Lung (tissue), 12 donors: Measurements from ENCODE around the gene SUPT20H. TPM values are rescaled to one million over a fixed set of nuclear protein-coding genes. Genes with fewer than 3 reads are reported as not detected.

Experiments
- ATAC-seq: fragments of 200-7000 bp; cut with Tn5 transposase; one replicate; pipeline ENCODE4 v1.9.1; 2020; ENCODE audit warnings: moderate number of reproducible peaks; ENCODE audit not compliant: insufficient read depth, low FRiP score
- DNase-seq, 3 donors: peaks; one replicate each; pipeline ENCODE4 v3.0.0-alpha.2; 2013 to 2017
- H3K27ac ChIP-seq, 2 donors: one replicate each; pipeline ENCODE4 v1.5.1; 2013; ENCODE audit warnings: mild to moderate bottlenecking in 2 of 2, moderate library complexity in 2 of 2, control low read depth in 1 of 2, inconsistent platforms in 1 of 2, low read depth in 1 of 2, low read length in 1 of 2
- H3K27me3 ChIP-seq, 3 donors: one replicate each; pipeline ENCODE4 v1.5.1; 2013; ENCODE audit warnings: low read length in 2 of 3; ENCODE audit not compliant: control insufficient read depth in 3 of 3, insufficient read depth in 3 of 3
- H3K36me3 ChIP-seq, 4 donors: one replicate each; pipeline ENCODE4 v1.5.1; 2013; ENCODE audit warnings: low read length in 4 of 4, mild to moderate bottlenecking in 1 of 4, moderate library complexity in 1 of 4; ENCODE audit not compliant: control insufficient read depth in 4 of 4, insufficient read depth in 4 of 4
- H3K4me1 ChIP-seq, 5 donors: one replicate each; pipeline ENCODE4 v1.5.1; 2013; ENCODE audit warnings: low read length in 5 of 5, mild to moderate bottlenecking in 2 of 5, moderate library complexity in 1 of 5; ENCODE audit not compliant: control insufficient read depth in 5 of 5, insufficient read depth in 5 of 5
- H3K4me3 ChIP-seq: one replicate; pipeline ENCODE4 v1.5.1; 2013; ENCODE audit warnings: mild to moderate bottlenecking, control low read depth, moderate library complexity
- H3K9ac ChIP-seq, 2 donors: one replicate each; pipeline ENCODE4 v1.5.1; 2013; ENCODE audit warnings: low read length in 2 of 2, control low read depth in 1 of 2; ENCODE audit not compliant: insufficient read depth in 1 of 2
- H3K9me3 ChIP-seq, 4 donors: one replicate each; pipeline ENCODE4 v1.5.1; 2013; ENCODE audit warnings: low read length in 3 of 4, mild to moderate bottlenecking in 1 of 4, moderate library complexity in 1 of 4; ENCODE audit not compliant: control insufficient read depth in 4 of 4, insufficient read depth in 3 of 4
- CTCF ChIP-seq: IDR thresholded peaks from 2 replicates; pipeline ENCODE4 v1.5.1; 2012; ENCODE audit warnings: mild to moderate bottlenecking; ENCODE audit errors: control extremely low read depth, extremely low read depth
- WGBS, 2 donors: extraction: QIAGEN DNeasy Blood & Tissue Kit; methylation state at CpG; one replicate each; pipeline ENCODE4 v1.1.7; 2013; 5-methylcytosine and 5-hydroxymethylcytosine counted together
- polyA plus RNA-seq, 2 donors: library from polyadenylated mRNA; stranded (reverse); fragments of 200-250 nt; gene quantifications; one replicate each; pipeline ENCODE4 v1.2.1, GENCODE V29; 2013
- total RNA-seq, 2 donors: library from RNA; depleted of rRNA in 1 of 2; stranded (reverse); fragments of >200 nt in 1 of 2; gene quantifications; one replicate each; pipeline ENCODE4 v1.2.1, GENCODE V29; 2014 to 2021
- donor health status: control.
- donor health status: control.
- donor health status: Bipolar disorder and iron deficiency.
- donor health status: healthy.
- donor health status: DM: yes; HTN: yes; CAD: no.

SUPT20H gene
- total and polyA plus RNA-seq, 4 donors: 24.2 to 134 (median 39.8) TPM

- peak within 1 kb of the TSS; percentile 91 to 100 for H3K27ac ChIP-seq
- 0% methylated on average over 49 to 52 of the region's 52 CpGs for WGBS, 2 donors
- TF ChIP-seq CTCF: peak; percentile 88
- H3K36me3 ChIP-seq: peaks cover 4 to 17% (median 10%) of the 10 kb centered on the region in 4 donors
- peak within 1 kb of the TSS; percentile 79 for H3K4me3 ChIP-seq
- peaks cover 0 to 16% (median 0%) of the 10 kb centered on the region in 5 donors for H3K4me1 ChIP-seq
- H3K27me3 ChIP-seq: no peaks in the 10 kb centered on the region
- DNase-seq (peak; percentile 92 to 95 (median 93)), ATAC-seq (peak; percentile 91)
- H3K9ac ChIP-seq: peak within 1 kb of the TSS; percentile 84 to 96
- H3K9me3 ChIP-seq: no peaks in the 10 kb centered on the region
These were observed 60.3 kb downstream of the SUPT20H start, which contains the start of gene ALG5 for GRCh38 chr13:36999054-36999714. ALG5 (minus strand) TSS chr13:36999340; CDS start chr13:36999300, 40 bp downstream.

DNA sequence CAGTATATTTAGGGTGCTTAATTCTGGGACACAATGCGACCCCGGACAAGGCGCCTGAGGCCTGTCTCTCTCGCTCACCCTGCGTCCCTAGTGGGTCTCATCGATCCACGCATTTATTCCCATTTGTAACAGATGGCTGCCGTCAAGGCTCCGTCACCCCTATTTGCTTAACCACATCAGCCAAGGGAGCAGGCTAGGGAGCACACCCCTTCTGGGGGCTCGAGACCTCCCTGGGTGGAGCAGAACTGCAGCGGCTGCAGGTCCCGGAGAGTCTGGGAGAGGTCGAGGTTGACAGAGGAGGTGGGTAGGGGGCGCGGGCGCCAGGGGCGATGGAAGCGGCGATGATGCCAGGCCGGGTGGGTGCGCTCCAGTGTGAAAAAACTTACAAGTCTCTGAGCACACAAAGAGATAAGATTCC lies 60.9 kb downstream of the SUPT20H start:
- H3K9ac ChIP-seq: peak overlapping the region; percentile 84 to 93
- peak overlapping the region; percentile 75 for H3K4me3 ChIP-seq
- no peaks in the 10 kb centered on the region for H3K9me3 ChIP-seq
- DNase-seq (peak in 2 of 3 donors; percentile 40 to 42), ATAC-seq (no peak)
- H3K27me3 ChIP-seq: no peaks in the 10 kb centered on the region
- no peak for TF ChIP-seq CTCF
- peaks cover 0 to 16% (median 0%) of the 10 kb centered on the region in 5 donors for H3K4me1 ChIP-seq
- peaks cover 3 to 20% (median 8%) of the 10 kb centered on the region in 4 donors for H3K36me3 ChIP-seq
- WGBS, 2 donors: 1% methylated on average over 21 of the region's 21 CpGs
- peak overlapping the region; percentile 91 to 94 for H3K27ac ChIP-seq

- Histone ChIP-seq H3K27me3 (no peaks in the 10 kb centered on the region), H3K4me3 (peak overlapping the region; percentile 75), H3K4me1 (peaks cover 0 to 16% (median 0%) of the 10 kb centered on the region in 5 donors), H3K9me3 (no peaks in the 10 kb centered on the region), H3K9ac (peak overlapping the region; percentile 84 to 93), H3K27ac (peak overlapping the region in 1 of 2 donors; percentile 94), H3K36me3 (peaks cover 6 to 19% (median 11%) of the 10 kb centered on the region in 4 donors)
- TF ChIP-seq CTCF: no peak
- ATAC-seq: no peak
- WGBS, 2 donors: 61 to 63% methylated on average over 6 of the region's 6 CpGs
- DNase-seq: no peak
These were observed 61.6 kb downstream of the SUPT20H start for GRCh38 chr13:36997716-36998427.
